Measurements from ENCODE around the gene CEACAM16.
"Not testable (repeated sequence)": the region's sequence is repeated elsewhere in the genome, so short reads cannot be mapped to it uniquely, and the experiment has no call there.

The CEACAM16 gene

DNA sequence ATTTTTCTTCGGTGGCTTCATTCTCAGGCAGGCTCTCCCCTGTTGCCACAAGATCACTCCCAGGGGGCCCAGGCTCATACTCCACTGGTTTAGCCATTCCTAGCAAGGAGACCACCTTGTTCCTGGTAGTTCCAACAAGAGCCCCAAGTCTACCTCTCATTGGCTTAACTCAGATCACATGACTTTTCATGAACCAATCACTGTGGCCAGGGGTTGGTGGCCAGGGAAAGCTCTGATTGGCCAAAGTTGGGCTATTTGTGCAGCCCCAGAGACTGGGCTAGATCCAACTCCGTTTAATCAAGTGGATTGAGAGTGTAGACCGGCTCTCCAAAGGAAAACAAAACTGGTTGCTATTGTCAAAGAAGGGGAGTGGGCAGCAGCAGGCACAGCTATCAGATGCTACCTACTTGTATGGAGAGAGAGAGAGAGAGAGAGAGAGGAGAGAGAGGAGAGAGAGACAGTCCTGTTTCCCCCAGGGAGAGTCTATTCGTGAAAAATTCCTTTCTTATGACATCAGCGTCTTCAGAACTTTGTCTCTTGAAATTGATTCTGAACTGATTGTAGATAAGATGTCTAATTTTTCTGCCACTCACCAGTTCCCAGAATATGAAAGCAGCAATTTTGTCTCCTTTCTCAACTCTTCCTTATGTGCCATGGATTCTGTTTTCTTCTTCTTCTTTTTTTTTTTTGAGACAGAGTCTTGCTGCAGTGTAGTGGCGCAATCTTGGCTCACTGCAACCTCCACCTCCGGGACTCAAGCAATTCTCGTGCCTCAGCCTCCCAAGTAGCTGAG, 21.7 kb upstream of the CEACAM16 start:
- DNase-seq, result peak; percentile 74

DNA sequence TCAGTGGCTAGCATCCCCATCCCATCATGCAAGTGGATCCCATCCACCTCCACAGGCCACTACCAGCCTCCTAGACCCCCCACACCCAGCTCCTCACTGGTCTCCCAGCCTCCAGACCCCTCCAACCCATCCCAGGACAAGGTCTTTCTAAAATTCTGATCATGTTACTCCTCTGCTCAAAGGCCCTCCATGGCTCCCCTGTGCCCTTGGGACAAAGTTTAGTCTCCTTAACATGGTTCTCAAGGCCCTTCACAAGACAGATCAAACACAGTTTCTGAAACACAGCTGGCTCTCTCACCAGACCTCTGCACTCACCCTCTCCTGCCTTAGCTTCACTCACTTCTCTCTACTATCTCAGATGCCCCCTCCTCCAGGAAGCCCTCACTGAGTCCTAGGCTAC, 18.4 kb upstream of the CEACAM16 start:
- no peak for DNase-seq

DNA sequence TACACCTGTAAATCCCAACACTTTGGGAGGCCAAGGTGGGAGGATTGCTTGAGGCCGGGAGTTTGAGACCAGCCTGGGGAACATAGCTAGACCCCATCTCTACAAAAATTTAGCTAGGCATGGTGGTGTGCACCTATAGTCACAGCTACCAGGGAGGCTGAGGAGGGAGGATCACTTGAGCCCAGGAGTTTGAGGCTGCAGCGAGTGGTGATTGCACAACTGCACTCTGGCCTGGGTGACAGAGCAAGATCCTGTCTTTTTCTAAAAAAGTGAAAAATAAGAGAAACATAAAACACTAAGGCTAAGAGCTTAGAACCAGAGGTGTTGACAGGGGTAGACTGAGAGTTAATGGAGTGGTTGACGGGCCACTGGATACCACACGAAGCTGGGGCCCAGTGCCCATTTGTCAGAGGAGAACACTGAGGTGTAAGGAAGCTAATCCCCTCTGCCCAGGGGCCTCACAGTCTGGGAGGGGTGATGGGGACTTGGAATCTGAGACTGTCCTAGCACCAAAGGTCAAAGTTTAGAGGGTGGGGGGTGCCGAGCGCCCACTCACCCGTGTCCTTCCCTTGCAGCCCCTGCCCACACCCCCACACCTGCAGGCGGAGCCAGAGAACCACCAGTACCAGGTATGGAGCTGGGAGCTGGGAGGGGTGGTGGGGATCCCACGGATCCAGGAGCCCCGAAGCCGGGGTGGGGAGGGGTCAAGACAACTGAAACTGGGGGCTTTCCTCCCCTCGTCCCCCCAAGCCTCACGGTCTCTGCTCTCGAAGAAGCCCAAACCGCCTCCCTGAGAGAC, 16.8 kb upstream of the CEACAM16 start:
- no peak for DNase-seq

DNA sequence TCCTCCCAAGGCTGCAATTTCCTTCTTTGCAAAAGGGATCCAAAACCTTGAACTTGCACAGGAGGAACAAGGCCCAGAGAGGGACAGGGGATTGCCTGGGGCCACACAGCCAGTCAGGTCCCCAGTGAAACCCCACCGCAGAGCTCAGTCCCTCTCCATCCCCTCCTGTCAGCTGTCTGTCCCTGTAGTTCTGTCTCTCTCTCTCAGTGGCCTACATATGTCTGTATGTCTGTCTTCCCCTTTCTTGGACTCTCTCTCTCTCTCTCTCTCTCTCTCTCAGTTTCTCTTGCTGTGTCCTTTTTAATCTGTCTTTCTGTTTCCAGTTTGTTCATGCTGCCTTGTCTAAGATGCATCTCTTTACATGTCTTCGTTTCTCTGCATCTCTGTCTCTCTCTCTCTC, 16.1 kb upstream of the CEACAM16 start:
- DNase-seq, result no peak

DNA sequence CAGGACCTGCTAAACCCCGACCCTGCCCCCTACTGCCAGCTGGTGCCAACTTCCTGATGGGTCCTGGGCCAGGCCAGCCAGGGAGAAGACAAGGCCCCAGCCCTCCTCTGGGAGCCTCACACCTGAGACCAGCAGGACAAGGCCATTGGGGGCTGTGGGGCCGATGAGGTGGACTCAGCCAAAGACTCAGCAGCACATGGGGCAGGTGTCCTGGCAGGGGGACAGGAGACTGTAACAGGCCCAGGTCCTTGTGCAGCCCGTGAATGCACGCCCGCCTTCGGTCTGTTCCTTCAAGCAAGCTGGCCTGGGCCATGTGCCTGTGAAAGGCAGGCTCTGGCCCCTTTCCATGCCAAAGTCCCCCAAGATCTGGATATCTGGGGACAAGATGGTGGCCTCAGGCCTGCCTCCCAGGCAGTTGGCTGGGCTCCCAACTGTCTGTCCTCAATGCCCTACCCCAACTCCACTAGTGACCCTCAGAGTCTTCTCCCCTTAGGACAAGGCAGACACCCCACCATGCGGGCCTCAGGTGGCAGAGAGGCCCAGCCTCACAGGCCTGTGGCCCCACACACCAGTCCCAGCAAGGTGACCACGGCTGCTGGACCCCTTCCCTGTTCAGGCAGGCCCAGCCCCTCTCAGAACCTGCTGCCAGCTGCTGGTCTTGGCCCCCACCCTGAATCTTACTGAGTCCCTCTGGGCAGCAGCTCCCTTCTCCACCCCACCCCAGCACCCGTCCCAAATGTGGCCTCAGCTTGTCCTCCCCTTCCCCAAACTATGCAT, 15.3 kb upstream of the CEACAM16 start:
- DNase-seq, result no peak

GRCh38 chr19:44684396-44684795, 14.6 kb upstream of the CEACAM16 start:
- DNase-seq, result not testable (repeated sequence)

DNA sequence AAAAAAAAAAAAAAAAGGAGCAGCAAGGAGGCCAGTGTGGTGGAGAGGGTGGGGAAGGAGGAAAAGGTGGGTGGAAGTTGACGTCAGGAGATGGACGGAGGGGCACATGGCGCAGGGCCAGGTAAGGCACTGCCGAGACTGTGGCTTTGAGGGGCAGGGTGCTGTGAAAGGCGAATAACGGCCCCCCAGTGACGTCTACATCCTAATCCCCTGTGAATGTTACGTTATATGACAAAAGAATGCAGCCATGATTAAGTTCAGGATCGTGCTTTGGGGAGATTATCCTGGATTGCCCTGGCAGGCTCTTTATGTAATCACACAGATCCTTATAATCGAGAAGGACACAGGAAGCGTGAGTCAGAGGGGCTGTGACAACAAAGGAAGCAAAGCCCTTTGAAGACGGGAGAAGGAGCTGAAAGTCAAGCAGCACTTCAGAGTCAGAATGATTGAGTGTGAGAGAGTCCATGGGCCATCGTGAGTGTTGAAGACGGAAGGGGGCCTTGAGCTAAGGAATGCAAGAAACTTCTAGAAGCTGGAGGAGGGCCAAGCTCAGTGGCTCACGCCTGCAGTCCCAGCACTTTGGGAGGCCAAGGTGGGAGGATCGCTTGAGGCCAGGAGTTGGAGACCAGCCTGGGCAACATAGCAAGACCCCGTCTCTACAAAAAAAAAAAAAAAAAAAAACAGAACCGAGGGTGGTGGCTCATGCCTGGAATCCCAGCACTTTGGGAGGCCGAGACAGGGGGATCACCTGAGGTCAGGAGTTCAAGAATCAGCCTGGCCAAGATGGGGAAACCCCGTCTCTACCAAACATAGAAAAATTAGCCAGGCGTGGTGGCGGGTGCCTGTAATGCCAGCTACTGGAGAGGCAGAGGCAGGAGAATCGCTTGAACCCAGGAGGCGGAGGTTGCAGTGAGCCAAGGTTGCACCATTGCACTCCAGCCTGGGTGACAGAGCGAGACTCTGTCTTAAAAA, 13.8 kb upstream of the CEACAM16 start:
- peak; percentile 94 for DNase-seq

DNA sequence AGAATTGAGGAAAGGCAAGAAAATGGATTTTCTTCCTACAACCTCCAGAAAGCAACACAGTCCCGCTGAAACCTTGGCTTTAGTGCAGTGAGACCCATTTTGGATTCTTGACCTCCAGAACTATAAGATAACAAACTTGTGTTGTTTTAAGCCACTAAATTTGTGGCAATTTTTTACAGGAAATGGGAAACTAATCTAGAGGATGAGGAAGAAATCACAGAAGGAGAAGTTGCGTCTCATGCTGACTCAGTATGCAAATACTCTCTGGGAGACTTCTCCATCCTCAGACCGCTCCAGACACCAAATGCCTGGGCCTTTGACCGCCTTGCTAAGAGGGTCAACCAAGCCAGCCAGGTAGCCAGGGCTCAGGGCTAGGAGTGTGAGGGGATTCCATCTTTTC, 13.1 kb upstream of the CEACAM16 start:
- peak; percentile 31 for DNase-seq

- DNase-seq, result no peak
Measured at GRCh38 chr19:44686896-44687295, 12.1 kb upstream of the CEACAM16 start.

DNA sequence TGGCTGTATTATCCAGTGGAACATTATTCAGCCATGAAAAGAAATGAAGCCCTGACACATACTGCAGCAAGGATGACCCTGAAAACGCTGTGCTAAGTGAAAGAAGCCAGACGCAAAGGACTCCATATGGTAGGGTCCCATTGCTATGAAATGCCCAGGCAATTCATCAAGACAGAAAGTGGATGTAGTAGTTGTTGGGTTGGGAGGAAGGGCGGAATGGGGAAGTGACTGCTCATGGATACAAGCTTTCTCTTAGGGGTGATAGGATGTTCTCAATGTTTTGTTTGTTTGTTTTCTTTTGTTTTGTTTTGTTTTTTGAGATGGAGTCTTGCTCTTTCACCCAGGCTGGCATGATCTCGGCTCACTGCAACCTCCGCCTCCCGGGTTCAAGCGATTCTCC, 11.1 kb upstream of the CEACAM16 start:
- DNase-seq, result no peak

GRCh38 chr19:44689290-44690130, 9.4 kb upstream of the CEACAM16 start:
- DNase-seq, result peak; percentile 63

DNA sequence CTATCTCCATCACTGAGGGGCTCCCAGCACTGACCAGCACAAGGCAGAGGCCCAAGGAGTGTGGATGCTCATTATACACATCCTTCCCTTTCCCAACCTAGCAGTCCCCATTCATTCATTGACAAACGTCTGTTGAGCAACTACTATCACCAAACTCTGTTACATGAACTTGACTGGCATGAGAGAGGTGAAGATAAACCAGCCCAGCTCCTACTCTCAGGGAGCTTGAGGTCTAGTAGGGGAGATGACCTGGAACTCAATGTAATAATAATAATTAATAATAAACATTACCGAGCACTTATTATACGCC, 8.9 kb upstream of the CEACAM16 start:
- DNase-seq, result no peak

GRCh38 chr19:44692379-44692721, 6.6 kb upstream of the CEACAM16 start:
- DNase-seq, result no peak

DNA sequence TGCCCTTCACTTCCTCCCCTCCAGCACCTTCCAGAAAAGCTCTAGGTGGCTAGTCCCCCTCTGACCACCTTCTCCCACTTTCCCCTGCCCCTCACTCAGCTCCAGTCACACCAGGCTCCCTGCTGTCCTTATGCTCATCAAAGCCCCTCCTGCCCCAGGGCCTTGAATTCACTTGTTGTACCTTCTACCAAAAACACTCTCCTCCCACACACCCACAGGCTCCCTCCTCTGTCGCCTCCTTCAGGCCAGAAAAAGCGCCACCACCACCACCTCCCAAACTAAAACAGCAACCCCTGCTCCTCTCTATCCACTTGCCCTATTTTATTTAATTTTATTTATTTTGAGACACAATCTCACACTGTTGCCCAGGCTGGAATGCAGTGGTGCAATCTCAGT, 4.8 kb upstream of the CEACAM16 start:
- no peak for DNase-seq

- DNase-seq, result no peak
Measured at GRCh38 chr19:44696939-44697669, 1.8 kb upstream of the CEACAM16 start.

- DNase-seq, result no peak
Measured at GRCh38 chr19:44697670-44698034, 1.3 kb upstream of the CEACAM16 start.

DNA sequence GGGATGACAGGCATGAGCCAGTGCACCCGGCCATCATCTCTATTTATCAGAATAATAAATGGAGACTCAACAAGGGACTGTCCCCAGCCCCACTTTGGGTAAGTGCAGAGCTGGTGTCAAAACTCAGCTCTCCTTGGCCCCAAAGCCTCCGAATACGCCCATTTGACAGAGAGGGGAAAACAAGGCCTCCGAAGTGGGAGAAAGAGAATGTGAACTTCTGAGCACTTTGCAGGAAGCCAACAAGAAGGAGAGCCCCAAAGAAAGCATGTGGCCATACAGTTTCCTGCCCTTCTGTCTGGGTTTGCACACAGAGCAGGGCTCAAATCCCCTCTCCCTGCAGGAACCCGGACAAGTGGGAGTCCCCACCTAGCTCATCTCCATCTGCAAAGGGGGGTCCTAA, 1.6 kb downstream of the CEACAM16 start:
- no peak for DNase-seq

DNA sequence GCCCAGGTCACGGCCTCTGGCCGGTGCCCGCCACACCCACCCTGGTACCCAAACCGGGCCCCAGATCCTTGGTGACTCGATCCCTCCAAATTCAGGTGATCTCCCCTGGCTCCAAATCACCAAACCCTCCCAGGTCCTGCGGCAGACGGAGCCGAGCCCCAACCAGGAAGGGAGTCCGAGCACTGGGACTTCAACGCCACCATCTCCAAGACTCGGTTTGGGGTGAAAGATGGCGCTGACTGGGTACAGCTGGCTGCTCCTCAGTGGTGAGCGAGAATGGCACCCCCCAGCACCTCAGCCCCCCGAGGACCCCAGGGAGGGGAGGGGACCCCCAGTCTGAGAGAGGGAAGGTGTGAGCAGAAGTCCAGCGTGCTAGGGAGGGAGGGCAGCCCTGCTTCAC, 2.3 kb downstream of the CEACAM16 start:
- DNase-seq, result no peak

- no peak for DNase-seq
Measured at GRCh38 chr19:44702551-44703176, 3.7 kb downstream of the CEACAM16 start.
